Stimulated activated CD8-positive, alpha-beta memory T cell treated with anti-CD3 and anti-CD28 coated beads, Interleukin-2, amount 100 ng/mL, for 48 hours (primary cell): Measurements from ENCODE around the gene DIS3L.
"Not testable (repeated sequence)": the region's sequence is repeated elsewhere in the genome, so short reads cannot be mapped to it uniquely, and the experiment has no call there.

Experiments
- DNase-seq, 2 donors: peaks; one replicate each; pipeline ENCODE4 v3.0.0-alpha.2; 2020; ENCODE audit warnings: low read depth in 2 of 2

DIS3L gene

DNA sequence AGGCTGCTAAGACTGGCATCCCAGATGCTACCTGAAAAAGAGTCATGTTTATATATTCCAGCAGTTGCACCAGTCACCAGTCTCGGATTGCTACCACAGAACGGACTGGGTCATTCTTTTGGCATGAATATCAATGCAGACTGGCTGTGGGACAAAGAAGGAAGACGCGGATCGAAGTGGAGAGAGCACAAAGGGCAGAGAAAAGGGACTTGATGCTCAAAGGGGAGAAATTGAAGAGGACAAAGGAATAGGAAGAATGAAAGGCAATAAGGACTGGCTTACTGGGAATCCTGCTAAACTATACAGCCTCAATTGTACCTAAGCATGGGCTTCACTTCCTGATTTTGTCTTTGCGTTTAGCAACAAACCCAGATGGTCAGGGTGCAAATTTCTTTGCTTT lies 15.3 kb upstream of the DIS3L start:
- DNase-seq, result no peak

- DNase-seq, result no peak
Measured at GRCh38 chr15:66278671-66279070, 14.7 kb upstream of the DIS3L start.

DNA sequence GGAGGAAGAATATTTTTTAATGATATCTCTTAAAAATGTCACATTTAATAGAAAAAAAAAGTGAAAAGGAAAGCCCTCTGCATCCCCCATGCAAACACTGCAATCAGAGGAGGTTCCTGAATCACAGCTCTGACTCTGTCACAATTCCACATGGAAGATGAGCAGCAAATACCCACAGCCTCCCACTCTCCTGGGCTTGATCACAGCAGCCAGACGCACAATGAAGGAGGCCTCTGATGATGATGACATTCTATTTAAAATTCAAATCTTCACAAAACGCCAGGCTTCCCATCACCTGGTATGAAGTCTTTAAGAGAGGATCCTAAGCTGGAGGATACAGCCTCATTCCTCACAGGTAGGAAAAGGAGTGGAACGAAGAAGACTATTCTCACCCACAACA lies 9.1 kb upstream of the DIS3L start:
- DNase-seq, result no peak

GRCh38 chr15:66285533-66286280 lies 7.7 kb upstream of the DIS3L start:
- DNase-seq, result no peak

DNA sequence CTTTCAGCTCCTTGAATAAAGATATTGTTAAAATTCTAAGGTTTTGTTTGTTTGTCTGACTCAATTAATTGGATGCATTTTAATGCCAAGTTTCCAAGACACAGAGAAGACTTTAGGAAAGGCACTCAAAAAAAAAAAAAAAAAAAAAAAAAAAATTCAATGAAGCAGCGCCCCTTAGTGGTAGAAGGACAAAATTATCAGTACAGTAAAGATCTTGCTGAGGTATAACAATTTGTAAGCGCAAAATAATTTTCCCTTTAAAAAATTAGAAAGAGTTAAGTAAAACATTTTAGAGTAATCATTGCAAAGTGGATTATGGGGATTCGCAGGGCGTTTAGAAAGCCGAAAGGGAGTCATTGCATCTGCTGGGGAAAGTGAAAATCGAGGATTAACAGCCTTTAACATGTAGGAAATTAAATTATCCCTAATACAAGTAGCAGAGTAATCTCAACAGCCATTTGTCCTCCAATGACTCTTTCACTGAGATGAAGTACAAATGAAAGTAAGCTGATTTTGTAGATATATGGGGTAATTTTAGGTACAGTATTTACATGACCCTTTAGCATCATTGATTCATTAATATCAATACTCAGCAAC lies 5.8 kb upstream of the DIS3L start:
- no peak for DNase-seq

GRCh38 chr15:66288093-66288492 lies 5.3 kb upstream of the DIS3L start:
- no peak for DNase-seq

DNA sequence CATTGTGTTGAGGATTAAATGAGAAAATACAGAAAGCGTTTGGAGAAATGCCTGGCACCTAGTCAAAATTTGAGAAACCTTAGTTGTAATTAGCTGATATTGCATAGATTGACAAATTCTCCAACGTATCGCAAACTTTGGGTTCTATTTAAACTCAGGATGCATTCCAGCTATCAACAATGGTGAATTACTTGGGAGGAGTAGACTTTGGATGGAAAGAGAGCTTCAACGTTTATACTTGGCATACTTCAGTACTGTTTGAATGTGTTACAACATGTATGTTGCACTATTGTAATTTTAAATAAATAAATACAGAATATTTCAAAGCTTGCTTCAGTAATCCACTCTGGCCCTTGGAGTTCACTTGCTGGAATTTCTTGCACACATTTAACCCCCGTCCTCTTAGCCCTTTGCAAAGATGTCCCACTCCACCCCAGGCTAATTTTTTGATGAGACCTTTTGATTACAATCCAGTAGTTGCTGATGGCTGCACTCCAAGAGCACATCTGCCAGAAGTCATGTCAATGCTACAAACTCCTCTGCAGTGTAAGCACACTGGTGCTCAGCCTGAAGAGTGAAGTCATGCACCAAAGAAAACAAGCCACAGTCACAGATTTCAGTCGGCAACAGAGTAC lies 4.7 kb upstream of the DIS3L start:
- DNase-seq, result no peak

DNA sequence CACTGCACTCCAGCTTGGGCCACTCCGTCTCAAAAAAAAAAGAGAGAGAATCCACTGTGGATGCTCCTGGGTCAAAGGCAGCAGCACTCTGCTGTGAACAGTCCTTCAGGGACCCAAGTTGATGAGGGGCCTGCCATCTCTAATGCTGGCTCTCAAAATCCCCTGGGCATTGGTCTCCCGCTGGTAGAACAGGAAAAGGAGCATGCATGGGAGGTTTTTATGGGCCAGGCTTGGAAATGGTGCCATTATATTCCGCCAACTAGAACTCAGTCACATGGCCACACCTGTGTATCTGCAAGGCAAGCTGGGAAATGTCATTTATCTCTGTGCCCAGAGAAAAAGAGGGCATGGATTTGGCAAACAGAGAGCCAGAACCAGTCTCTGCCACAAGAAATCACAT lies 3.4 kb upstream of the DIS3L start:
- no peak for DNase-seq

DNA sequence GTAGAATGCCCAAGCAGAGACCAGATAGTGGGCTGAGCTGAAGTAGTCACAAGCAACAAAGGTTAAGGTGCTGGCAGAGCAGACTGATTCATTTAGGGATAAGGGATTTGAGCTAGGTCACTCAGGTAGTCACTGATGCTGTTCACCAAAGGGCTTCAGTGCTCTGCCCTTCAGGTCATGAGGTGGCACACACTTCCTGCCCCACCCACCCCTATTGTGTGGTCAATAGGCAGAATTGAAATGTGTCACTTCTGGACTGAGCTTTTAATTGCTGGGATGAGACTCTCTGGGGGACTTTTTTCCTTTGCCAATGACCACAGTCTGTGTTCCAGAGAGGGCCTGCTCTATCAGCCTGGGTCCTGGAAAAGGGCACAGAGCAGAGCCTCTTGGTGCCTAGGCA lies 2.9 kb upstream of the DIS3L start:
- DNase-seq, result no peak

DNA sequence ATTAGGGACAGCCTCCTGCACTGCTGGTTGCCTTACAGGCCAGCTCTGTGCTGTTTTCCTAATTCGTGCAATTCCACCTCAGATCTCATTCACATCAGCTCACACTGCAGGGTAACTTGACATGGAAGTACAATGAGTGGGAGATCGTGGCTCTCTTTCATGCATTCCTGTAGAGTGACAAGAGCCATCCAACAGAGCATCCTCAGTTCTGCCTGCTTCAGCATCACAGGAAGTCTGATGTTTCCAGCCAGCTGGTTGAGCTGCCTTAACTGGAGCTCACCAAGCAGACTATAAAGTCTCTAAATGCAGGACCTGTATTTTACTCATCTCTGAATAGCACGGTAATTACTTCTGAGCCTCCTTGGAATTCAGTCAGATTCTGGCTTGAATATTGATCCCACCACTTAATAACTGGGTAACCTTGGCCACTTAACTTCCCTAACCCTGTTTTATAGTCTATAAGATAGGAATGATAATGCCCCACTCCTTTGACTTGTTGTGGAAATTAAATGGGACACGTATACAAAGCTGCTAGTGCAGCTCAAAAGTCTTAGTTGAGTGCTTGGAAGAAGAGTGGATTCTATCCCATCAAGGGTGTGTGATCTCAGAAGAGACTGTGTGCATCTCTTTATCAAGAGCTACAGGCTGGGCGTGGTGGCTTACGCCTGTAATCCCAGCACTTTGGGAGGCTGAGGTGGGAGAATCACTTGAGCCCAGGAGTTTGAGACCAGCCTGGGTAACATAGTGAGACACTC lies 1.4 kb upstream of the DIS3L start:
- DNase-seq, result no peak

- DNase-seq, result no peak
Measured at GRCh38 chr15:66292571-66293418, 573 bp upstream of the DIS3L start.

DNA sequence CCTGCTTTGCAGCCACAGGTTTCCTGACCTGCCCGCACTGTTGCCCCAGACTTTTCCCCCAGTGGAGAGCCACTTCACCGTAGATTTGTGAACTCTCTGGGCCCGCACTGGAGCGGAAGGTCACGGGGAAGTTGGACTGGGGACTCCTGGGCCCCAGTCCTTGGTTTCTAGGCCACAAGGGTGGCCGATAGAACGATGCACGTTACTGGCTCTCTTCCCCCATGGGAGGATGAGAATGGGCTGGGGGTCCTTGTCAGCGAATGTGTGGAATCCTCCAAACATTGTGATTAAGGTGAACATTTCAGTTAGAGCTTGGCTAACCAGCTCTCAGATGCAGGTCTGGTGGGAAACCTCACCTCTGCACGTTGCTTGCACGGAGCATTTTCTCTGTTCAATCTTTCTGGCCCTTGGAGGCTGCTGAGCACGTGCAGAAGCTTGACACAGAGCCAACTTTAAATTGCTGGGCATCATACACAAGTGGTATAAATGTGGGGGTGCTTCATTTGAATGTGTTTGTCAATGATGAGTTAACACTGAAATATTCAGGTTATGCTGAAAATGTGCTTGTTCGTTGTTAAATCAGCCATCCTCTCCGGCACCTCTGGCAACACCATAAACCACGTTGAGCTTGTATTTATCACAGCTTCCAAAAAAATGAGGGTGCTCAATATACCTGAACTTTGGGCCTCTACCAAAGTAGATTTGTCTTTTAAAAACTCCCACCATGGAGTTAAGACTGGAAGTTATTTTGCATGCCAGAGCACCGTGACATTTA lies 976 bp downstream of the DIS3L start:
- peak in 1 of 2 donors; percentile 6 for DNase-seq

- no peak for DNase-seq
Measured at GRCh38 chr15:66294932-66295235, 1.5 kb downstream of the DIS3L start.

DNA sequence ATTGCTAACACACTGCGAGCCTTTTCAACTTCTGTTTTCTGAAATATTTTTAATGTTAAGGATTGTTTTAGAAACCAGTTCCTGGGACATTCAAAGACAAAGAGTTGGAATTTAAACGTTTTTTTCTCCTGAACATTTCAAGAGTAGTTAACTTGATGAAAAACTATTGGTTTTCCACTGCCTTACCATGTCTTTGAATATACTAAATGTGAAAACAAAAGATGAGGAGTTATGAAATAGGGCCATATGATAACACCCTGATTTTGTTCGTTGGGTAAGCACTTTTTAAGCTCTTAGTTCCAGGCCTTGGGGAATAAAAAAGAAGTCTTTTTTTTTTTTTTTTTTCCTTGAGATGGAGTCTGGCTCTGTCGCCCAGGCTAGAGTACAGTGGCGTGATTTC lies 2.8 kb downstream of the DIS3L start:
- no peak for DNase-seq

- no peak for DNase-seq
Measured at GRCh38 chr15:66298803-66299251, 5.5 kb downstream of the DIS3L start.

GRCh38 chr15:66302489-66303278 lies 9.3 kb downstream of the DIS3L start:
- DNase-seq, result no peak

DNA sequence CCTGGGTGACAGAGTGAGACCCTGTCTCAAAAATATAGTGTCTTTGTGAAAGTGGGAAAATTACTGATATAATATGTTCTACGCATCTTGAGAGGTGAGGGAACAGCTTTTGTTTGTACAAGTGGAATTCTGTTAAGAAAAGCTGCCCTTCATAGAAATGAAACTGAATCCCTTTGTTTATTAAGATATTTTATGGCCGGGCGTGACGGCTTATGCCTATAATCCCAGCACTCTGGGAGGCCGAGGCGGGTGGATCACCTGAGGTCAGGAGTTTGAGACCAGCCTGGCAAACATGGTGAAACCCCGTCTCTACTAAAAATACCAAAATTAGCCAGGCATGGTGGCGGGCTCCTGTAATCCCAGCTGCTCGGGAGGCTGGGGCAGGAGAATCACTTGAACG lies 11.1 kb downstream of the DIS3L start:
- DNase-seq, result not testable (repeated sequence)

GRCh38 chr15:66306381-66306780 lies 13.0 kb downstream of the DIS3L start:
- DNase-seq, result no peak

GRCh38 chr15:66308531-66308930 lies 15.2 kb downstream of the DIS3L start:
- no peak for DNase-seq

GRCh38 chr15:66309828-66310227 lies 16.5 kb downstream of the DIS3L start:
- DNase-seq, result no peak
